HG02623 (cell line): ENCODE data around the gene CNTNAP5.

Experiments used
- ATAC-seq: cut with Tn5 transposase; IDR thresholded peaks from one replicate; pipeline ENCODE4 v1.9.1; 2021; ENCODE audit warnings: moderate library complexity; ENCODE audit not compliant: unreplicated experiment

CNTNAP5 gene

GRCh38 chr2:124149571-124149970, 124.5 kb downstream of the CNTNAP5 start:
- no peak for ATAC-seq

GRCh38 chr2:124151691-124152090, 126.6 kb downstream of the CNTNAP5 start:
- no peak for ATAC-seq

- no peak for ATAC-seq
Observed at GRCh38 chr2:124153713-124154112, 128.6 kb downstream of the CNTNAP5 start.

- no peak for ATAC-seq
Observed at GRCh38 chr2:124159166-124159565, 134.1 kb downstream of the CNTNAP5 start.

DNA sequence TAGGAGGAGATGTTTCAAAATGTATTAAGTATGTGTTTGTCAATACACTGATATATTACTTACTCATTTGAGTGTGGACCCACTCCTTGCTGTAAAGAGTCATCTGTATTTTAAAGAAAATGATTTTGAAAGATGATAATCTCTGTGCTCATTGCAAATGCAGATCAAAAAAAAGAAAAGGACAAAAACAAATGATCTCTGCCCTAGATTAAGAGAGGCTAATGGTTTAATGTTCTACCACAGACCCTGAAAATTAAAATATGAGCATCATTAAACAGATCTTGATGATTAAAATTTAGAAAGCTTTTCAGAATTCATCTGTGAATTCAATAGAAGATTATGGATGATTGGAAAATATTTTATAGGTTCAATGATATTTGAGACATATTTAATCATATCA, 136.5 kb downstream of the CNTNAP5 start:
- no peak for ATAC-seq

DNA sequence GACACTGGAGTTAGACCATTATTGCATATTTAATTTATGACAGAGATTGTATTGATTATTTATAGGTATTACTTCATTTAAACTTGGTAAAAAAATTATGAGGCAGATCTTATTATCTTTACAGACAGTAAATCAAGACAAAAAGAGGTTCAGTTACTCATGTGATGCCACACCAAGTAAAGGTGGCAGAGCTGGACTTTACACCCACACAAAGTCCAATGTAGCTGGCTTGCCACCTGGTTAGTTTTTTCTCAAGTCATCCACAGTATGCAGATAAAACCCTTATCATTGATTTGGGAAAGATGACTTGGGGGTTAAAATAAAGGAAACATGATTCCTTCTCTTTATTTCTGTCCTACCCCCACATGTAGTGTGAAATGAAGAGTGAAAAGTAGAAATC, 137.2 kb downstream of the CNTNAP5 start:
- ATAC-seq: no peak

DNA sequence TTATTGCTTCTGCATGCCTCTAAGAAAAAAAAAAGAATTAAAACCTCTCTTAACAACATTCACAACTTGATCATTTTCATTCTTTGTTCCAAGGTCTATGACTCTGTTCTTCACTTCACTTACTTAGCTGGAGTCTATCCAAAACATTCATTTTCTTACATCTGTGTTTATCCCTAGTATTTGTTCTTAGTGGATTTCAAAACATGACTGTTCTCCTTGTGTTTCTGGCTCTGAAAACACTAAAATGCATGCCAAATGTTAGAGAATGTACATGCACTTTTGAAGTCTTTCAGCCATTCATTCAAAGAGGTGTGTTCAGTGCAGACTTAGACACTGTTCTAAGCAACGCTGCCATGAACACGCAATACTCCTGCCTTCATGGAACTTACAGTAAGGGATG, 138.8 kb downstream of the CNTNAP5 start:
- no peak for ATAC-seq

- ATAC-seq: no peak
Observed at GRCh38 chr2:124165698-124166097, 140.6 kb downstream of the CNTNAP5 start.

GRCh38 chr2:124171472-124172063, 146.5 kb downstream of the CNTNAP5 start:
- ATAC-seq: no peak

DNA sequence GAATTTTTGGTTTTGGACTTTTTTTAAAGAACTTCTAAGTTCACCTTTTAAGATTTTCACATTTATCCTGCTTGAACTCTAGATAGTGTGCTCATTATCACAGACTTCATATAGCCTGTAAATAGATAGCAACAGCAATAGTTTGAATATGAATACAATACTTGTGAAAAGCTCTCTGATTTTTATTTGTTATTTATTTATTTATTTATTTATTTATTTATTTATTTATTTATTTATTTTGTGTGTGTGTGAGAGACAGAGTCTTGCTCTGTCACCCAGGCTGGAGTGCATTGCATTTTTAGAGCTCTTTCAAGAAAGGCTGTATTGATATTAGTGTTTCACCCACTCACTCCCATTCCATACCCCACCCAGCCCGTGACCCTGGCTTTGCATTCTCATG, 153.6 kb downstream of the CNTNAP5 start:
- ATAC-seq: no peak

- ATAC-seq: no peak
Observed at GRCh38 chr2:124180635-124181034, 155.5 kb downstream of the CNTNAP5 start.

DNA sequence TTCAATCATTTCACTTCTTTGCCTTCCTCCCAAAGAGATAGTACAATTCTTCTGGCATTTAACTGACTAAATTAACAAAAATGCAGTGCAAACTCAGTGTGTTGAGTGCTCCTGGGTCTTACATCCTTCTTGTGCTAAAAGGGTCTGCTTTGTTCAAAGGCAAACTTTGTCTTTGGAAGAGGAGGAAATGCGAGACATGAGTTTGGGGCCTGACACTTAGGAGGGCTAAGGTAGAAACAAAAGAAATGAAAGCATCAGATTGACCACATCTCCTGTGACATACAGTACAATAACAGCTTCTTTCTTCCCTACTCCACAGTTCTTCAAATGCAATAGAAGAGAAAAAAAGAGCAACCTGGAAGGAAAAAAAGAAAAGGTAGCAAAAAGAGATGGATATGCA, 161.7 kb downstream of the CNTNAP5 start:
- ATAC-seq: no peak

DNA sequence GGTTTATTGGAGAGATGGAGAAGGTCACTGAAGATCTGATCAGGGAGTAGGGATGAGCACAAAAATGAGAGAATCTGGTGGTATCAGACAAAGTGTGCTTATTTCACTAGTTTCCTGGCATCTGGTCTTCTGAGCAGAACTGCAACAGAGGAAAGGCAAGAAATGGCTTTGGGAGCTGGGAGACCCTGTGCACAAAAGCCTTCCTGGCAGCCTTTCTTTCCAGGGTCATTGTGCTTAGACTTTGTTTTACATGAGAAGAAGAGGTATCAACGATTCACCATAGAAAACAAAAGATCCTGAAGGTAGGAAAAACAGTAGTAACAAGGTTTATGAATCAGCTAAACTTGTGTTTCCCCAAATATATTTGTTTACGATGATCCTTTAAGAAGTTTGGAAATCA, 162.9 kb downstream of the CNTNAP5 start:
- no peak for ATAC-seq

DNA sequence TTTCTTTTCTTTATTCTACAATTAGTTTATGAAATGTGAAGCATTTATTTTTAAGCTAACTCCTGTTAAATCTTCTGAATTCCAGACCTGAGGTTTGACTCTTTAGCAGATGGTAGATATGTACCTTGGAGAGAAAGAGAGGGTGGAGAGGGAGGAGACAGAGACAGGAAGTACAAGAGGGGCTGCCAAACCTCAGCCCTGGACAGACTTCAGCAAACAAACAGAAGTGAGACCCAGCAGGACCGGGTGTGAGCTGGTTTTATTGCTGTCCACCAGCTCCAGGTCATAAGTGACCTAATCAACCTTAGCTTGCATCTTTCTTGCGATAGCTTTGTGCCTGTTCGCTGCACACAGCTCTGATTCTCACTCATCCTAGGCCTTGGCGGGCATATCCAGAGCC, 168.6 kb downstream of the CNTNAP5 start:
- no peak for ATAC-seq

- no peak for ATAC-seq
Observed at GRCh38 chr2:124201713-124202112, 176.6 kb downstream of the CNTNAP5 start.

DNA sequence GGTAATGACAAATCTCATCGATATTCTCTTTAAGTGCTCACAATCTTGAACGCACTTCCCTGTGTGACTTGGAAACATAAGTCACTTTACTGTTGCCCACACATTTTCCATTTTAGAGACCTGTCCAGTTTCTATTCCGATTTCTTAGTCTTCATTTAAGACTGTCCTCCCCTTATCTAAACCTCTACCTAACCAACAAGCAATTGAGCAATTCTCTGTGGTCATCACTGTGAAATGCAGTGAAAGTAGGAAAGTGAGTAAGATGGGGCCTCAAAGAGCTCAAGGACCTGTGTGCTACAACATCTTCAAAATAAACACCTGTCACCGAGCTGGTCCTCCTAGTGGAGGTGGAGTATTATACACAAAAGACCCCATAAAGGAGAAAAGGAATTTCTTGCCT, 184.4 kb downstream of the CNTNAP5 start:
- ATAC-seq: no peak

- ATAC-seq: no peak
Observed at GRCh38 chr2:124211461-124211860, 186.4 kb downstream of the CNTNAP5 start.

DNA sequence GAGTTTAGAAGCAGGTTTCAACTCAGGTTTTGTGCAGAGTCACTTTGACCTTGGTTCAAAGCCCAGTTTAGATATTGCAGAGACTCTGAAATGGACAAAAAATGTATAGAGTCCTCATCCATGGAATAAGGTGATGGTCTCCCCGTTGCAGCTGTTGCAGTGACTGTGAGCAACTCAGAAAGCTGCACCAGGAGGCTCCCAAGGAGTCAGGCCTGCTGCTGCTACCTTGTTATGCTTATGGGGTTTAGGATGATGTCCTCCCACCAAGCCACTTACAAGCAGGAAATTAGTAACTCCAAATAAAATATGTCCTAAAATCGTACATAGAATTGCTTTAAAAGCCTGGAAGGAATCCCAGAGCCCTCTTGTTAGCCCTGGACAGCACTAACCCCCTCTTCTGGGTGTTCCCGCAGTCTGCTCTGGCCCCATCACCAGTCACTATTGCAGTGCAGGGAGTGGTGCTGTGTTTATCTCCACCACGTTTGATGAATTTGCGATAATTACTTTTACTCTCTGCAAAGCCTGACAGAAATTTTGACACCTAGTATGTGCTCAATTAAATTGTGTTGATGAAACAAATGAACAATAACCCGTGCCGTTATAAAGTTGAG, 189.0 kb downstream of the CNTNAP5 start:
- no peak for ATAC-seq

- no peak for ATAC-seq
Observed at GRCh38 chr2:124246170-124246569, 221.1 kb downstream of the CNTNAP5 start.

- ATAC-seq: no peak
Observed at GRCh38 chr2:124248386-124248785, 223.3 kb downstream of the CNTNAP5 start.

DNA sequence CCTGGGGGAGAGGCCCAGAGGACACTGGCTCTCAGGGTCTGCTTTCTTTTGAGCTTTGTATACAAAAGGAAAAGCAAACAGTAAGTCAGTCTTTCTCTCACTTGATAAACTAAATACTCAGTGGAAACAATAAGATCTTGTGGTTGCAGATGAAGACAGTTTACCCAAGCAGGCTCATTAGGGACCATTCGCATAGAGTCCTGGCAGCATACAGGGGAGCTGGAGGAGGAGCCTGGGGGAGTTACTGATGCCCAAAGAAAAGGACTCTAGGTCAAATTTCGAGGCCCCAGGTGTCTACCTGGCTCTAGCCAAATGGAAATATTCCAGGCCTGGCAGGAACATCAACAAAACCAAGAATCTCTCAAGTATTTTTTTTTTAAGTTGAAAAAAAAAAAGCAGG, 225.3 kb downstream of the CNTNAP5 start:
- ATAC-seq: no peak

GRCh38 chr2:124254621-124255020, 229.5 kb downstream of the CNTNAP5 start:
- ATAC-seq: no peak

DNA sequence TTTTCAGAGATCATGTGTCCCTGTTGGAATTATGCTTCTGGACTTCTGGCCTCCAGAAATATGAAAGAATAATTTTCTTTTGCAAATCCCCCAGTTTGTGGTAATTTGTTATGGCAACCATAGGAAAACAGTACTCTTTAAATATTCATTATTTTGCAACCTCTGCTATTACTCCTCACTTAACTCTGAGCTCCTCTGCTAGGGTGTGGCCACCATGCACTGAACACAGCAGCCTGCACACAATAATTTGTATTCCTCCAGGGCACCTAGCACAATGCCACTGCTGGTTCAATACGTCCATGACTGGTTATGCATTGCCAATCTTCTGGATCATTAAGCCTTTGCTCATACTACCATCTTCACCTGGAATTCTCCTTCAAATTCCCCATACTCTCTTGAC, 232.0 kb downstream of the CNTNAP5 start:
- ATAC-seq: no peak
